Measurements from ENCODE around the gene SLC12A8.

Gene SLC12A8

DNA sequence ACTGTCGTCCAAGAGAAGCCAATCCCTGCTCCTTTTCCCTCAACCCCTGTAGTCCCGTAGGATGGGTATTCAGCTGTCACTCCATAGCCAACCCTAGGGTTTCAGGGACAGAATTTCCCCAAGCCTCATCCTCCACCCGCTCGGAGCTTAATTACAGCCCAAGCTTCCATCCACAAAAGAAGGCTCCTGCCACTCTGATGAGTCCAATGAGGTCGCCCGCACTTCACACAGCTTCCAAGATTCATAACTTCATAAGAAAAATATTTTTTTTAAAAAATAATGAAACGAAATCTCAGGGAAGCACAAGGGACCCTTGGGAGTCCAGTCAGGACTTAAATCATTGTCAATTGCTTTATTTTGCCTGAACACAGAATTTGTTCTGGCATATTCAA, 75.6 kb downstream of the SLC12A8 start:
- DNase-seq: no peak

DNA sequence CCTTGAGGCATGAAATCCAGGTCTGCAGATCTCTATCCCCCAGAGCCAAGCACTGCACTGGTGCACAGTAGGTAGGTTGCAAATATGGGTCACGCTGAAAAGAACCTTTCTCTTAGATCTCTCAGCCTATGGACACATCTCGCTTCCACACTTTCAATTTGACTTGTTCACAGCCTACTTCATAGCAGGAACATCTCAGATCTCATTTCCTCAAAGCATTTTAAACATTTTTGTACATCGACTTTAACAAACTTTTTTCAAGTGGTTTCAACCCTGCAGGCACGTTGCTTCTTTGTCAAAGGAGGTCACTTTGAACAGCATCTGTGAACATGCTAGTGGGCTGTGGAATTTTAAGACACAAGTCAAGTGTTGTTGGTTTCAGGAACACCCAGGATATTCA, 76.0 kb downstream of the SLC12A8 start:
- no peak for DNase-seq

DNA sequence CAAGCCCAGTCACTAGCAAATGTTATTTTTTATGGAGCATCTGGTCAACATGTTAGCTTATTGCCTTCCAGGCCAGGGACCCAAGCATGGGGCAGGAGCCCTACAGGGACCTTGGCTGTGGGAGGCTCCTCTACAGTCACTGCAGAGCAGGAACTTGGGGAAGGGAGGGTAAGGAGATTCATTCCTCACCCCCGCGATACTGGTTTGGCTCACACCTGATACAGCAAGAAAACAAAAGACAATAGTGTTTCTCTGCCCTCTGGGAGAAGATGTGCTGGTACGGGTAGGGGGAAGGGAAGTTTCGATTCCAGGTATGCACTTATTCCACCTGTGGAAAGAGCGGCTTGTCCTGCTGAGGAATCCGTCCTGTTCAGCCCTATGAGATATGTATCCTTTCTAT, 77.6 kb downstream of the SLC12A8 start:
- no peak for DNase-seq

- peak; percentile 25 for DNase-seq
Observed at GRCh38 chr3:125132815-125133214, 79.7 kb downstream of the SLC12A8 start.

- DNase-seq: peak; percentile 24
Observed at GRCh38 chr3:125129512-125129997, 83.0 kb downstream of the SLC12A8 start.

- peak; percentile 83 for DNase-seq
Observed at GRCh38 chr3:125128861-125129501, 83.6 kb downstream of the SLC12A8 start.

GRCh38 chr3:125126323-125126722, 86.2 kb downstream of the SLC12A8 start:
- no peak for DNase-seq

GRCh38 chr3:125125821-125126245, 86.7 kb downstream of the SLC12A8 start:
- peak; percentile 81 for DNase-seq

DNA sequence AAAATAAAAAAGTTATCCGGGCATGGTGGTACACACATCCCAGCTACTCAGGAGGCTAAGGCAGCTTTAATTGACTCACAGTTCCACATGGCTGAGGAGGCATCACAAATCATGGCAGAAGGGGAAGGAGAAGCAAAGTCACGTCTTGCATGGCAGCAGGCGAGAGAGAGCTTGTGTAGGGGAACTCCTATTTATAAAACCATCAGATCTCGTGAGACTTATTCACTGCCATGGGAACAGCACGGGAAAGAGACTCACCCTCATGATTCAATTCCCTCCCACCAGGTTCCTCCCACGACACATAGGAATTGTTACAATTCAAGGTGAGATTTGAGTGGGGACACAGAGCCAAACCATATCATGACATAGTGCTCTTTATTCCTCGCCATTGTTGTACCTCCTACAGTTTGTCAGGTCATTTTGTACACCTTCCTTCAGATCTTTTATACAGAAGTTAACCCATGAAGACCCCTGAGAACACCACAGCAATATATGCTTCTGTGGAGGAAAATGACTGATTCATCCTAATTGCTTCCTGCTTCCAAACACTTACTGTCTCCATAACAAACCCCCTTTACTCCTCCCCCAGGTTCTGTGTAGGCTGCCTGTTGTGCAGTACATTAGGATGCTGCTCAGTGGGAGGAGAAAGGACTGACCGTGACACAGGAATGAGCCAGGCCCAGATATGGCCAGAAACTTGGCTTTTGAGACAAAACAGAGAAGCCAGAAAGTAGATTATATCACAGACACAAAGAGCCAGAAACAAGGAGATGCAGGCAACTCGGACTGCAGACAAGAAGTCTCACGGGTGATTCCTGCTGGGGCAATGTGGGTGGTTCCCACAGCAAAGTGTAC, 88.9 kb downstream of the SLC12A8 start:
- DNase-seq: no peak

DNA sequence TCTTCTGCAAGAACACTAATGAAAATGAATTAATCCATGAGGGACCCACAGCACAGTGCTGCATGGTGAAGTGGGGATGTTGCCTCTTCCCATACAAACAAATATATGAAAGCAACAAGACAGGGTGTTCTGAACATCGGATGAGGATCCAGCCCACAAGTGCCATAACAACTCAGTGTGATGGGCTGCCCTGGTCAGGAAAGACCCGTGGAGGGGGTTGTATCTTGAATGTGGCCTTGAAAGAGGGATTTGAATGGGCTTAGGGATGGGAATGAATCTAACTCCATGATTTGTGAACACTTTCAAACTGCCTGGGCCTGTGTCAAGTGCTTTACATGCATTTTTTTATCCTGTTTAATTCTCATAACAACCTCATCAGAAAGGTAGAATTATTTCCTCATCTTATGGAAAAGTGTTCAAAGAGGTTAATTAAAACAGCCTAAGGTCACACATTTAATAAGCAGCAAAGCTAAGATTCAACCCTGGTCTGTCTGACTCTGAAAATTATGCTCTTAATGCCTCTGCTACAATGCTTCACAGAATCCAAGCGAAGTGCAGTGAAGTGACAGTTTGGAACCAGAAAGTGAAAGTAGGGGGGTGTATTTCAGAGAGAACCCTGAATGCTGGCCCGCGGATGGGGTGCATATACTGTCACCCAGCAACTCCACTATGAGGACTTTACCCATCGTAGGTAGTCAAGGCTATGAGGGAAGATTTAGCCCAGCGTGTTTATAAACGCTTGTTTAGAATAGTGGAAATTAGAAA, 91.1 kb downstream of the SLC12A8 start:
- DNase-seq: peak; percentile 14

- DNase-seq: no peak
Observed at GRCh38 chr3:125120379-125121122, 92.0 kb downstream of the SLC12A8 start.

DNA sequence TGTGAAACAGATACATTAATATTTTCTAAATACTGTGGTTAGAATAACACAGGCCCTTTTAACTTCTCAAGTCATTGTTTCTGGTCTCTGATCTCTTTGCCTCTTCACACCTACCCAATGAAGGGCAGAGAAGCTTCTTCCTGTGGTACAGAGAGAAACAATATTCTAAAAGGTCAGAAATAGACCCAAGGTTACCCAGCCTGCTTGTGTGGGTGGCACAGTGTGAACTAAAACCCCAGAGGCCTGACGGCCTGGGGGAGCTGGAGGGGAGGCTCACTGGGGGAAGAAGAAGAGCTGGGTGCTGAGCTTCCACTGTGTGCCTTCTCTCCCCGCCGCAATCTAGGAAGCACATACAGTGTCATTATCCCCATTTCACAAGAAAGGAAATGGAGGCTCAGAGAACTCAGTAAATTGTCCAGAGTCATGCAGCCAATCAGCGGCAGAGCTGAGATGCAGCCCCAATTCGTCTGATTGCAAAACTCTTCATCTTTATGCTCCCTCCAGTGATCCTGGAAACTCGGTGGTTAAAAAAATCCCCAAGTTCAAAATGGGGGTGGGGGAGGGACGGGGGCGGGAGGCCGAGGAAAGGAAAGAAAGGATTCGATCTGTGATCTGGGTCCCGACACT, 92.7 kb downstream of the SLC12A8 start:
- DNase-seq: no peak

DNA sequence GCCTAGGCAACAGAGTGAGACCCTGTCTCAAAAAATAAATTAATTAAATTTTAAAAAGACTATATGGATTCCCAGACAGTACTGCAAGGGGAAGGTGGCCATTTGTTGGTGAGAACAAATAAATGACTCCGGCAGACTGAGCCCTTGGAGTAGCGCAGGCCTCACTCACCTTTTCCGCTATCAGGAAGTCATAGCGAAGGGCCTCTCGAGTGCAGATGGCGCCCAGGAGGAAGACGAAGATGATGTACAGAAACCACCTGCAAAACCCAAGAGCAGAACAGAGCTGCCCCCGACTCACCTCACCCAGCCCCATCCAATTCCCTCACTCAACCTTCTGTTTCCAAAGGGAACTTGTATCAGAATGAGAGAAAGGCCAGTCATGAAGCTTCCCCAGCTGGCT, 93.9 kb downstream of the SLC12A8 start:
- no peak for DNase-seq

GRCh38 chr3:125117631-125118191, 94.8 kb downstream of the SLC12A8 start:
- no peak for DNase-seq

DNA sequence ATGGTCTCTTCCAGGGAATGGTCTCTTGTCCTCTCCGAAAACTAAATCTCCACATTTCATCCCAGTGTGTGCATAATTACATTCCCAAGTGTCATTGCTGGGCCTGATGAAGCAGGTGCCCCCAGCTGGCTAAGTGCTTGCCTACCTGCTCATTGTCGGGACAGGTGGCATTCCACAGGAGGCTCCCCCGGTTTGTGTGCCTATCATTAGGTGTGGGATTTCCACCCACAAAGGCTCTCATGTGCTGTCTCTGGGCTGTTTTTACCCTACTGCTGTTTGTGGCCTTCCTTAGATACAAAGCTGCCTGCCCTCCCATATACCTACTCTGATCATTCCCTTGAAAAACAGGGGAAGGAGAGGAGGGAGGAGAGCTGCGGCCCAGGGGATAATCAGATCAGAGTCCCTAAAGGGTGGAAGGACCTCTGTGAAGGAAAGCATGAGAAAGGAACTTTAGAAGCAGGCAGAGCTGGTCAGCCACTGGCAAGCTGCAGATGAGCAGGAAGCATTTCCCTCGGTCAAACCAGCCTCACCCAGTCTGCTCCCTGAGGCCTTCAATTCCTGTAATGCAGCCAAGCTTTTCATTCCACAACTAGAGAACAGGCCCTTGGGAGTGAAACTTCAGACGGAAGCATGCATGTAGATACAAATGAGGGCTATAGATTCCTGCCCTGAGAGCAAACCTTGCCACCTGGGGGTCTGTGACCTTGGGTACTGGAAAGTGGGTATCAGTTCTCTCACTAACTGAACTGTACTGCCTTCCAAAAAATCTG, 96.1 kb downstream of the SLC12A8 start:
- no peak for DNase-seq

GRCh38 chr3:125115640-125116039, 96.9 kb downstream of the SLC12A8 start:
- no peak for DNase-seq

GRCh38 chr3:125112981-125113380, 99.6 kb downstream of the SLC12A8 start:
- no peak for DNase-seq

DNA sequence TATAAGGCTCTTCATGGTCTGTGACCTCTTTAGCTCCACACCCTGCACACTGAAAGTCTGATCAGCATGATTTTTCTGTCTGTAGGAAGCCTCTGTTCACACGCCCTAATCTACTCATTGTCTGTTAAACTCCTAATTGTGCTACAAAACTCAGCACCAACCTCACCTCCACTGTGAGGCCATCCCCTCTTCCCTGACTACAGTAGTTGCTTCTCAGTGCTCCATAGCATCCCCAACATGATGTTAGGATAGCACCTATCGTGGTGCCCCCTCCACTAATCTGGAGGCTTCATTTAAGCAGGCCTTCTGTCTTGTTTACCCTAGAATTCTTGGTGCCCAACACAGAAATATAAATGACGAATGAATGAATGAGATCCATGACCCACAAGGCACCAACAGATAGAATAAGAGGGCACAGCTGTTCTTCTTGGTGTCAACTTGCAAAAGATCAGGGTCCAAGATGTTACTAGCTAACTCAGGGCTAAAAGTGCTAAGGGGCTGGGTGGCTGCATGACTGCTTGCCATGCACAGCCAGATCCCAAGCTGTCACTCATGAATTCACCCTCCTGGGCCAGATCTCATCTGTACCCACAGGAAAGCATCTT, 101.6 kb downstream of the SLC12A8 start:
- DNase-seq: no peak

DNA sequence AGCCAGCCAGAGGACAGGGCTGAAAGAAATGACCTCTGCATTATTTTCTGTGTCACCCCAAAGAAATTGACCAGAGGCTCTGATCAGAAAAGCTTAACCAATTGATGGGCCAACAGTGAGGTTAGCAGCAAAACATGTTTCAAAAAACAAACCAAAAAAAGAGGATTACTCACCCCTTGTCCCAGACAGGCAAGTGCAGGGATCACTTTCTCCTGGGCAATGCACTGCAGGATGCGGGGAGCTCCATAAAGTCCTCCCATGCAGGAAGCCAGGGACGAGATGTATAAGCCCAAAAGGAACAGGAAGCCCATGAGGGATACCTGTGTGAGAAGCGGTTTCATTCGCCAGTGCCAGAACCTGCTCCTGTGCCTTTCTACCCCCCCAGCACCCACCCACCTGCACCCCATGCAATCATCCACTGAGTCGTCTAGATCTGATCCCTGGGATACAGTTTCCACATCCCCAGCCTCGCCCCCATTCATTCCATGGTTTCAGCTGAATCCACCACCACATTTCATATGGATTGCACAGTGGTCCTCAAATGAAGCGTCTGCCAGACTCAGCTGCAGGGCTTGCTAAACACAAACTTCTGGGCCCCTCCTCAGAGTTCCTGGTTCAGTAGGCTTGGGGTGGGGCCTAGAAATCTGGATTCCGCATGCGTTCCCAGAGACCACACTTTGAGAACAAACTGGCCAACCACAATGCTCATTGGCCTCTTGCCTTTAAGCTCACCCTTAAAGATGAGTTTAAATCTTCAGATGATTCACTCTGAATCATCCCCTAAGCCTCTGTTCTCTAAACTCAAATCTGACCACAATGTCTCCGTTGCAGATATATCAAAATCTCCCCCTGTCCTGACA, 102.3 kb downstream of the SLC12A8 start:
- DNase-seq: peak; percentile 20

GRCh38 chr3:125109536-125109925, 103.0 kb downstream of the SLC12A8 start:
- no peak for DNase-seq
